ENCODE measurements around the gene NXPE4.

NXPE4 gene

DNA sequence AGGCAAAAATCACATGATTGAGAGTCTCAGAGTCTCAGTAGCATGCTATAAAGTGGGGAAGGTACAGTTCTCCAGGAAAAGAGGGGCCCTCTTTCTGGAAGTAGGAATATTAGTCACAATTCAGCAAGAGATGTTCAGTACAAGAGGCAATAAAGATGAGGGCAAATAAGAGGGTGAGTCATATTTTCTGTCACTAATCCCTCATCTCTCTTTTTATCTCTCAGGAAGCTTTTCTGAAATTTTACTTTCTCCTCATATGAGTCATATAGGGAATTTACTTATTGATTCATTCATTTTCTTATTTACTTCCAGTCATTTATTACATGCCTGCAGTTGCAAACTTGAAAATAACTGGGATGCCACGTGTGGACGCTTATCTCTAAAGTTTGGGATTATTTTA, 32.5 kb downstream of the NXPE4 start:
- in situ Hi-C loops (cut with HindIII; ENCODE audit: low sequenced_read_pairs) = no loop called here

DNA sequence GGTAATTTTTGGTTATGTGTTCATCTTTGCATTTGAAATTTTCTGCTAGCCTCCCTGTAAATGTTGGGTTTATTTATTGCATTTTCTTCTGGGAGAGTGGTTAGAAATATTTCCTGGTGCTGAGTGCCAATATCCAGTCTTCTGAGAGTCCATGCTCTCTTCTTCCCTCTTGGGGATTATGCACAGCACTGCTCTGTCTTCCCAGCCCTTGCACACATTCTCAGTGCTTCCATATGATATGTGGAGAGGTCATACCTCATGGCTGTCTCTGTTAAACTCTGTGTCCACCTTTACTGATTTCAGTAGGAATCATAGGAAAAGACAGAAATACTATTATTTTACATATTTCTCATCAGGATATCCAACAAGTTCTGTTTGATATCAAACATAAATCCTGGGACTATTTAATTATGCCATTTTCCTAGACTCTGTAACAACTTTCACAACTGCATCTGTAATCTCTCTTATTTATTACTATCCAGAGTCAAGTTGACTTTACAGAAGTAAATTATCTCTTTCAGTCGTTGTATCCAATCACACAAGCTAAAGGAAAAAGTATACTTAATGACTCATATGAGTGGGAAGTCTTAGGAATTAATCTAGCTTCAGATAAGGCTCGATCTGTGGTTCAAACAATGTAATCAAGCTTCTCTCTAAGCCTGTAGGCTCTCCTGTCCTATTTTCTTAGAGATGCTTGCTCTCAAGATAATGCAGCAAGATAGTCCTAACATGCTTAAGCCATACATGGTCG, 33.2 kb downstream of the NXPE4 start:
- in situ Hi-C loops (cut with HindIII; ENCODE audit: low sequenced_read_pairs) = no loop called here

DNA sequence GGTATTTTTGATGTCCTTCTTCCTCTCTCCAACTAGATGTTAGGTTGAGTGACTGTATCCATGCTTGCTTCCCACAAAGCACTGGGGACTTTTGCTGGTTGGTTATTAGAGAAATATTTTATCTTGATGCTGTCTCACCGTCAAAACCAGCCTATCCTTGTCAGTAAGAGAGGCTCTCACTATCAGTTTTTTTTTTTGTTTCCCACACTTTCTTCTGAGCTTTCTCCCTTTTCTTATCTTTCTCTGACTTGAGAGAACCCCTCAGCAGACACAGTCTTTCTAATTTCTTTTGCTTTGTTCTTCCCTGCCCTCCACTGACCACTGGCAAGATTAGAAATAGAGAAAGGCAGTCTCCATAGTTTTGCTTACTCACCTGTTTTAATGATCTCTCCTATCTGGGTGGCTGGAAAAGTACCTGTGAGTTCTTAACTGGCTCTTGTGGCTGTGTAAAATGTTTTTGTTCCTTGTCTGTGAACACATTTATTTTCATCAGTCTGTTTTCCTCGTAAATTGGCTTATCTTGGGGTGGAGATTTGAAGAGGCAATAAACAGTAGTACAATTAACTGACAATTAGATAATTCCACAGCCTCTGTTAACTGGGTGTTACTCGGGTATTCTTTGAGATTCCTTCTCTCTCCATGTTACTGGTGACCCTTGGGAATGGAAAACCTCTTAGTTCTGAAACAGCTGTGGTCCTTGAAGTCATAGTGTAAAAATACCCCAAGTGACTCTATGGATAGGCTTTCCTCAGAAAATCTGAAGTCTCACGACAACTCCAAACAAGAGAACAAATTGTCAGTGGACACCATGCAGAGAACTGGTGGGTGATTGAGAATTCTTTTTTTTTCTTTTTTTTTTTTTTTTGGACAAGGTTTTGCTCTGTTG, 35.9 kb downstream of the NXPE4 start, which contains the start of gene NXPE1:
Gene NXPE1, minus strand, starts transcription at position 457 of the 886 bp plus-strand sequence. CDS start 8,680 bp downstream, outside the sequence.
- in situ Hi-C loops (cut with HindIII; ENCODE audit: low sequenced_read_pairs) = no loop called here

DNA sequence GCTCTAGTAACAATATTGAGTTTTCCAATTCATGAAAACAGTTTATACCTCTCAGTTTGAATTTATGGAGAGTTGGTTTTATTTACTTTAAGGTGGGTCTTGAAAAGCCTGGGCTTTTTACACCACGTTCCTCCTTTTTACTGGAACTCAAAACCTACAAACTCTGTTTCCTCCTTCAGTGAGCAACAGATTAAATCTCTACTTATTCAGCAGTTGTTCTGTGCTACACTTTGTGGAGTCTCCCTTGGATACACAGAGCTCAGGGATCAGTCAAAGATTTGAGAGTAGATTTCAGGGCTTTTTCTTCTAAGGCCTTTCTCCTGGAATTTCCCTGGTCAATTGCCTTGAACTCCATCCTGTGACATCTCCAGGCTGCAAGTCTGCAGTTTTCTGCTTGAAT, 39.5 kb downstream of the NXPE4 start:
- in situ Hi-C loops (cut with HindIII; ENCODE audit: low sequenced_read_pairs) = no loop called here

DNA sequence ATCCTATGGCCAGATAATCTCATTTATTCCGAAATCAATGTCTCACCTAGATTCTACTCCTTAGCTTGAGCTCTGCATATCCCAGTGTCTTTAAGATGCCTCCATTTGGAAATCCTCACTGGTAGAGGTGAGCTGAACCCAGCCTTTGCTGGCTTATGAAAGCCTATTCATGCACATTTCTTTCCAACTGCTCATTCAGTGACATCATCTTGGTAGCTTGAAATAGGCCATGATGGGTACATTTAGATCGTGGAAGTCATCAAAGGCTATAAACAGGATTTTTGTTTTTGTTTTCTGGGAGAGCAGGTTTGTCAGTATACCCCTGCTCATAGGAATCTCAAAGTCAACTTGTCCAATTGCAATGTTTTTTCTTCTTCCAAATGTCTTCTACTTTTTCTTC, 41.9 kb downstream of the NXPE4 start:
- in situ Hi-C loops (cut with HindIII; ENCODE audit: low sequenced_read_pairs) = no loop called here

DNA sequence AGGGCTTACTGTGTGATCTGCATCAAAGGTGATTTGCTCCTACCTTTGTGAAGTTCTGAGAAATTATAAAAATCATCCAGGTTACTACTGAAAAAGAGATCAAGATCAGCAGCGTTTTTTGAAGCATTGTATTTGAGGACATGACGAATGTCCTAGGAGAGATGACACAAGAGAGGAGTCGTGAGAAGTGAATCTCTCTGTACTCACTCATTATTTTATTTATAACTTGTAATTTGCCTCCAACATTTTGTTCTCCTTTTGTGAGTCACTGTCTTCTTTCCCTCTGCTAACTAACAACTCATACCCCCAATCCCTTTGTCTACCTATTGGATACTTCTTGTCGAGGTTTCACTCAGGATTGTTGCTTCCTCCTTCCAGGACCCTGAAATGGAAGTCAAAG, 44.5 kb downstream of the NXPE4 start:
- in situ Hi-C loops (cut with HindIII; ENCODE audit: low sequenced_read_pairs) = no loop called here

DNA sequence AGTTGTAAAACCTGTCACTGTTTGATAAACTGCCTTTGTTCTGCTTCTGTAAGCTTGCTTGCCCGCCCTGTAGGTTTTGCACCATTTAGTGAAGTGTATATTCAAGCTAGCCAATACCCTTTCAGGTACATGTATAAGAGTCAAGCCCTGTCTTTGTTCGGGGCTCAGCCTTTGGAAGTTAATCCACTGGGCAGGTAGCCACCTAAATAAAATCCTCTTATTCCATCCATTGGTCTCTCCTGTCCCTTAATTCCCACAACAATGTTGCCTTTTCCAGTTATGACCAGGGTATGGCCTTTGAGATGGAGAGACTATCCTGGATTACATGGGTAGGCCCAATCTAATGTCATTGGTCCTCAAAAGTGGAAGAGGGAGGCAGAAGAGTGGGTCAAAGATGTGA, 69.9 kb downstream of the NXPE4 start:
- in situ Hi-C loops (cut with HindIII; ENCODE audit: low sequenced_read_pairs) = no loop called here

DNA sequence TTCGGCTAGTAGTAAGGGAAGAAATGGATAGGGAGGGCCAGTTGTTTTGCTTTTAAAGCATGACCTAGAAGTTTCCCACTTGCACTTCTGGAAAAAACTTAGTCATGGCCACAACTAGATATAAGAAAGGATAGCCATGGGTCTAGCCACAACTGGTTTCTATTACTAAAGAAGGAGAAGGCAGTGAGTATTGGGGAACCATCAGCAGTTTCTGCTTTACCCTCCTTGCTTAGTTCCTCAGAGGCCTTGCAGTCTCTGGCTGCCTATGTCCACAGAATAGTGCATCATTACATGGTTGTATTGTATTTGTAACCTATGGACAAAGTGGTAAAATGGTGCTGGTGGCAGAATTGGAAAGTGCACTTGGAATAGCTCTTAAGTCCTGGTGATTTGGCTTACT, 71.5 kb downstream of the NXPE4 start:
- in situ Hi-C loops (cut with HindIII; ENCODE audit: low sequenced_read_pairs) = no loop called here

DNA sequence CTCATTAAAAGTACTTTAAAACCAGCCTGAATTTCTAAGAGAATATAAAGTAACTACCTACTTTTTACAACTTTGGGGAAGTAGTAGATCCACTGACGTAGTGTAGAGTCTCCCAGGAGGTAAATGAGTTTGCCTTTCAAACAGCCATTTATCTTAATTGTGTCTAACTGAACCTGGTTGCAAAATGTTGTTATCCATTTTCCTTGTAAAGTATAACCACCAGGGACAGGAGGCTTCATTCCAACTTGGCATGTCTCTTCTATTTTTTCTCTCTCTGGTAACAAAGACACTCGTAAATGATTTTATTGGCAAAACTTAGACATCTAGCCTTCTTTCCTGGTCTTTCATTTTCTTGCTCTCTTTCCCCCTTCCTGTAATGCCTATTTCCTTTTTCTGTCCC, 72.8 kb downstream of the NXPE4 start:
- in situ Hi-C loops (cut with HindIII; ENCODE audit: low sequenced_read_pairs) = no loop called here

All from DLD1 (cell line).